Activated CD4-positive, alpha-beta memory T cell treated with anti-CD3 and anti-CD28 coated beads, Interleukin-2, amount 10 ng/mL, durations not matched to agents 7 days and 5 days (primary cell): ENCODE measurements around the gene PDE6H. TPM values are rescaled to one million over a fixed set of nuclear protein-coding genes. Genes with fewer than 3 reads are reported as not detected.
A peak's percentile ranks its signal among the peaks of the same experiment; 100 is the strongest.

Experiments
- CTCF ChIA-PET: fragments of 350-600 bp; sonication (Branson Sonifier 250); formaldehyde crosslinking; loops from one replicate; lab custom pipeline; 2021; ENCODE audit warnings: antibody characterized with exemption, inconsistent platforms; lab: Charles Lee
- POLR2A ChIA-PET: fragments of 350-600 bp; sonication (Branson Sonifier 250); formaldehyde crosslinking; loops from one replicate; lab custom pipeline; 2021; ENCODE audit warnings: antibody characterized with exemption; lab: Charles Lee
- DNase-seq: peaks from one replicate; pipeline ENCODE4 v3.0.0-alpha.2; 2020
- H3K27ac Mint-ChIP-seq: one replicate; pipeline ENCODE4 v1.8.0; 2021; ENCODE audit warnings: mild to moderate bottlenecking, mixed read lengths
- H3K27me3 Mint-ChIP-seq: one replicate; pipeline ENCODE4 v1.8.0; 2021; ENCODE audit warnings: mixed read lengths
- H3K36me3 Mint-ChIP-seq: one replicate; pipeline ENCODE4 v1.8.0; 2021; ENCODE audit warnings: low read depth, mixed read lengths
- H3K4me1 Mint-ChIP-seq: one replicate; pipeline ENCODE4 v1.8.0; 2021; ENCODE audit warnings: mixed read lengths
- H3K4me3 Mint-ChIP-seq: one replicate; pipeline ENCODE4 v1.8.0; 2021; ENCODE audit warnings: mild to moderate bottlenecking, mixed read lengths
- H3K9me3 Mint-ChIP-seq: one replicate; pipeline ENCODE4 v1.8.0; 2021; ENCODE audit warnings: mixed read lengths
- total RNA-seq, 2 experiments: library from RNA; stranded (reverse); gene quantifications; one replicate each; pipeline ENCODE4 v1.2.3, GENCODE V29; 2021

Gene PDE6H
- total RNA-seq, 2 experiments from 2014 or later = not detected

DNA sequence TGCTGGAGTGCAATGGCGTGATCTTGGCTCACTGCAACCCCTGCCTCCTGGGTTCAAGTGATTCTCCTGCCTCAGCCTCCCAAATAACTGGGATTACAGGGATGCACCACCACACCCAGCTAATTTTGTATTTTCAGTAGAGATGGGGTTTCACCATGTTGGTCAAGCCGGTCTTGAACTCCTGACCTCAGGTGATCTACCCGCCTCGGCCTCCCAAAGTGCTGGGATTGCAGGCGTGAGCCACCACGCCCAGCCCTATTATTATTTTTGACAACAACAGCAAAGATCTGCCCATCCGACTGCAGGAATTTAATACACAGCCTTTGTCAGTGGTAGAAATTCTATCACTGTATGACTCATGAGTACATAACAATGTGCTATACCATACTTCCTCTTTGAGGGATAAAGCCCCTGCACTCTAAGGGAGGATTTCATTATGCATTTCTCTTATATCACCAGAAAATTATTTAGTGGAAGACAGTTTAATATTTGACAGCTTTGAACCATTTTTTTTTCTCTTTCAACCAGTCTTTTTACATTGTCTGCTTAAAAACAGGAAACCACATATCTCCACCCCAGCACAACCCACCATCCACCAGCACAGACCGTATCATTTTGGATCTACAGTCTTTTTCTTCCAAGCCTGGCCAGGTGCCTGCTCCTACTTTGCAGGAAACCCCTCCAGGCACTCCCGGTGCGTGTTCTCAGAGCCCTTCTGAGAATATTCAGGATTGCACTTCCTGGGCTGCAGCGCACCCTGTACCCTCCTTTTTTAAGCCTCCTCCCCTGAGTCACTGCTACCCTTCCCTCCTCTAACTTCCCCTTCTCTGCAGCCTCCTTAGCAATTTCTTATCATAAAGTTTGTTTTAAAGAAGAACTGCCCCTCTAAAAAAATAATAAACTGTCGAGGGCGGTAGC lies 12.0 kb upstream of the PDE6H start:
- Mint-ChIP-seq H3K36me3 (peaks cover 55% of the 10 kb centered on the region), H3K4me1 (peaks cover 50% of the 10 kb centered on the region), H3K9me3 (no peaks in the 10 kb centered on the region), H3K4me3 (peak overlapping the region; percentile 96), H3K27ac (peak overlapping the region; percentile 96), H3K27me3 (no peaks in the 10 kb centered on the region)
- ChIA-PET POLR2A (interaction anchor here (1.0 to 8.8 kb wide), 20 partner anchors 9 to 595 kb away, joined by 3 to 123 read pairs (median 9); partner anchors contain the start of genes ATF7IP, C12orf60, ERP27 and WBP11), CTCF (interaction anchor here (0.9 to 1.0 kb wide), 2 partner anchors 12 to 35 kb away, joined by 4 read pairs; no protein-coding TSS in a partner anchor)
- peak; percentile 58 for DNase-seq

DNA sequence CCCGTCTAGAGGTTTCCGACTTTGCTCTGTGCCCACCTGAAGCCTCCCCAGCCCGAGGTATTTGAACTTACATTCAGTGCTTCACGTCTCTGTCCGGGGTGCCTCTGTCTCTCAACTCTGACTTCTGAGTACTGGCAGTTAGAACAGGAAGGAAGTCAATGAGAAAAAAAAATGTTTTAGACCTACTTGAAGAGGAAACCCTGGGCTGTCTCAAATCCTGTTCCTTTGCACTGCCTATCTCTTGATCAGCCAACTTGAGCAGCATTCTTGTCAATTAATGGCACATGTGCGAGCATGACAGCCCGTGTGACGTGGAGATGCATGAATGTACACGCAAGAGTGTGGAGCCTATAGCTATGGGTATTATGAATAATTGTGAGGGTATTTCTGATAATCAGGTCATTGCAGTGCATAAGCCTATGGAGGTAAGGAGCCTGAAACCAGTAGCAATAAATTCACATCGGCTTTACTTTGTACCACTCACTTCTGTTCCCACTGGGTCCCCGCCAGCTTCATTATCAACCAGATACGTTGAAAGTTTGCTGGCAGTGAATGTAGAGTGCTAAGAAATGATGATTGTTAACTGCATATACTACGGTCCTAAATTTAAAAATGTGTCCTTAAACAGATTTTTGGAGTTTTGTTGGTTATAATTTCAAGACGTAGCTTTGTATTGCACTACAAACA lies 11.2 kb upstream of the PDE6H start, which contains the start of gene ARHGDIB:
Gene ARHGDIB, minus strand, starts transcription at position 136 of the 687 bp plus-strand sequence. CDS start 10,889 bp downstream, outside the sequence.
- H3K27ac Mint-ChIP-seq = peak within 1 kb of the TSS; percentile 96
- peak within 1 kb of the TSS; percentile 96 for H3K4me3 Mint-ChIP-seq
- peaks cover 47% of the 10 kb centered on the region for H3K36me3 Mint-ChIP-seq
- ChIA-PET CTCF (interaction anchor here (0.9 to 2.1 kb wide), 4 partner anchors 13 to 191 kb away, joined by 4 to 13 read pairs (median 4); partner anchors contain the start of genes C12orf60 and WBP11), POLR2A (interaction anchor here (0.6 to 8.8 kb wide), 23 partner anchors 10 to 704 kb away, joined by 3 to 123 read pairs (median 6); partner anchors contain the start of genes ATF7IP, C12orf60, ERP27 and PDE6H)
- H3K4me1 Mint-ChIP-seq = peaks cover 41% of the 10 kb centered on the region
- DNase-seq = peak; percentile 89
- no peaks in the 10 kb centered on the region for H3K9me3 Mint-ChIP-seq
- H3K27me3 Mint-ChIP-seq = no peaks in the 10 kb centered on the region

DNA sequence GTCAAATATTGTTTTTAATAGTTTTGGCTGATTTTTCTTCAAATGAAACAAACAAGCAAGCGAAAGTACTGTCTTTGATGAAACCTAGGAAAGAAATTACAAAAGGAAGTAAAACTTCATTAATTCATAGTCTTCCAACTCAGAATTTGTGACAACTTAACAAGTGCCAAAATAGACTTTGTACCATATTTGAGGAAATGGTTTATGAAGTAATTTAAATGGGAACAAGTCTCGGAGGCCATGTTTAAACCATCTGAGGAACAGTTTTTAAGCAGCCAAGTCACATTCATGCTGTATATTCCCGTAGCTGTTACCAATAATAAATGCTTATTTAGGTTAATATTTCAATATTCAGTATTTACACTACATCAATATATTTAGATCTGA lies 10.7 kb upstream of the PDE6H start:
- no peaks in the 10 kb centered on the region for H3K9me3 Mint-ChIP-seq
- no peaks in the 10 kb centered on the region for H3K27me3 Mint-ChIP-seq
- peak overlapping the region; percentile 96 for H3K4me3 Mint-ChIP-seq
- peak overlapping the region; percentile 96 for H3K27ac Mint-ChIP-seq
- peaks cover 36% of the 10 kb centered on the region for H3K4me1 Mint-ChIP-seq
- CTCF ChIA-PET = interaction anchor here (0.9 to 2.1 kb wide), 4 partner anchors 14 to 192 kb away, joined by 4 to 13 read pairs (median 4); partner anchors contain the start of genes C12orf60 and WBP11
- no peak for DNase-seq
- H3K36me3 Mint-ChIP-seq = peaks cover 41% of the 10 kb centered on the region
- POLR2A ChIA-PET = interaction anchor here (0.6 to 8.8 kb wide), 24 partner anchors 10 to 704 kb away, joined by 3 to 123 read pairs (median 6); partner anchors contain the start of genes ATF7IP, C12orf60, ERP27 and PDE6H

DNA sequence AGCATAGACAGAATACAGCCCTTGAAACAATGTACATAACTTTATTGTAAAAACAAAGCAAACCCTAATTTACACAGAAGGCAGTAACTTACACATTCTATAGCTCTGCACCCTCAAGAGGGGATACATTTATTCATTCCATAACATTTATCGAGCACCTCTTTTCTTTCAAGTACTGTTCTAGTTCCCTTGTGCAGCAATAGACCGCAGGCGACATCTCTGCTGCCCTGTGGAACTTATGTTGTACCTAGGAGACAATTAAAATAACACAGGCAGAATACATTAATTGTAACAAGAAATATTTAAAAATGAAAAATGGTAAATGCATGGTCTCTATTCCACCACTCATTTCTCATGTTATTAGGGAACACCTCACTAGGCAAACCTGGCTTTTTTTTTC lies 10.0 kb upstream of the PDE6H start:
- POLR2A ChIA-PET = interaction anchor here (1.1 to 8.8 kb wide), 11 partner anchors 8 to 190 kb away, joined by 3 to 123 read pairs (median 9); partner anchors contain the start of genes C12orf60, PDE6H and WBP11
- H3K9me3 Mint-ChIP-seq = no peaks in the 10 kb centered on the region
- CTCF ChIA-PET = interaction anchor here (1.3 to 2.1 kb wide), 2 partner anchors 160 to 193 kb away, joined by 4 to 13 read pairs; partner anchors contain the start of genes C12orf60 and WBP11
- peak overlapping the region; percentile 96 for H3K27ac Mint-ChIP-seq
- DNase-seq = no peak
- no peaks in the 10 kb centered on the region for H3K27me3 Mint-ChIP-seq
- H3K36me3 Mint-ChIP-seq = peaks cover 35% of the 10 kb centered on the region
- peaks cover 32% of the 10 kb centered on the region for H3K4me1 Mint-ChIP-seq
- H3K4me3 Mint-ChIP-seq = peak overlapping the region; percentile 96

DNA sequence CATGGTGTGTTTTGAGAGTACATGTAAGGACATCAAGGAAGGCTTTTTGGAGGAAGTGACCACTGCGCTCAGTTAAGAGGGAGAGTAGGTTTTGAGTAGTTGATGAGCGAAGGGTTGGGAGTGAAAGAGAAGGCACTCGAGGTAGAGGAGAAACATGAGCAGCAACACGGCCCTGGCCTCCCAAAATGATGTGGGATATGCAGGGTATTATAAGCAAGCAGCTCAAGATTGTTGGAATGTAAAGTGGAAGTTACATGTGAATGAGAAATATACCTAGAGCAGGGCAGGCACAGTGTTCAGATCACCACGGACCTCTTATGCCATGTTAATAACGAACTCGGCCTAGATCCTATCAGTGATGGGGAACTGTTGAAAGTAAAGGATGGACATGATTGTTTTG lies 9.3 kb upstream of the PDE6H start:
- H3K9me3 Mint-ChIP-seq = no peaks in the 10 kb centered on the region
- H3K4me1 Mint-ChIP-seq = peaks cover 27% of the 10 kb centered on the region
- peak overlapping the region; percentile 96 for H3K27ac Mint-ChIP-seq
- peak overlapping the region; percentile 31 for H3K4me3 Mint-ChIP-seq
- H3K27me3 Mint-ChIP-seq = no peaks in the 10 kb centered on the region
- ChIA-PET CTCF (interaction anchor here (2.0 to 2.1 kb wide), 2 partner anchors 33 to 193 kb away, joined by 5 to 13 read pairs; a partner anchor contains a TSS), POLR2A (interaction anchor here (1.1 to 8.8 kb wide), 8 partner anchors 9 to 191 kb away, joined by 3 to 123 read pairs (median 17); partner anchors contain the start of genes C12orf60, PDE6H and WBP11)
- H3K36me3 Mint-ChIP-seq = peaks cover 28% of the 10 kb centered on the region
- no peak for DNase-seq

DNA sequence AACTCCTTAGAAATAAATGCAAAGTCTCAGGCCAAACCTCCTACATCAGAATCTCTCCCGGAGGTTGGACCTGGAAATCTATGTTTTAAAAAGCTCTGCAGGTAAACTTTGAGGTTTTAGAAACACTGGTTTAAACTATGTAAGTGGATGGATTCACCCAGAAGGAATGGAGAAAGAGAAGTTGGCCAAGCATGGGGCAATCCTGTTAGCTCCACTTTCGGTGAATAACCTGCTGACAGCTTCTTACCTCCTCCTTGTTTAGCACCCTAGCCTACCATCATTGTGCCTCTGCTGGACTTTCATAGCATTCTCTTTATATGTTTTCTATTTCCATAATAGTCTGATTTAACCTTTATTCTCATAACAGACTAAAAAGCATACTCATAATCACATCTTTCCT lies 8.4 kb upstream of the PDE6H start:
- ChIA-PET CTCF (interaction anchor here (2.0 kb wide), 1 partner anchor 32 kb away, joined by 5 read pairs; no protein-coding TSS in a partner anchor), POLR2A (interaction anchor here (3.4 to 8.8 kb wide), 3 partner anchors 18 to 192 kb away, joined by 23 to 123 read pairs (median 110); partner anchors contain the start of genes C12orf60 and WBP11)
- peaks cover 2% of the 10 kb centered on the region for H3K9me3 Mint-ChIP-seq
- peaks cover 27% of the 10 kb centered on the region for H3K4me1 Mint-ChIP-seq
- no peak for DNase-seq
- H3K27me3 Mint-ChIP-seq = no peaks in the 10 kb centered on the region
- no peak overlapping the region for H3K4me3 Mint-ChIP-seq
- peaks cover 19% of the 10 kb centered on the region for H3K36me3 Mint-ChIP-seq
- peak overlapping the region; percentile 96 for H3K27ac Mint-ChIP-seq

DNA sequence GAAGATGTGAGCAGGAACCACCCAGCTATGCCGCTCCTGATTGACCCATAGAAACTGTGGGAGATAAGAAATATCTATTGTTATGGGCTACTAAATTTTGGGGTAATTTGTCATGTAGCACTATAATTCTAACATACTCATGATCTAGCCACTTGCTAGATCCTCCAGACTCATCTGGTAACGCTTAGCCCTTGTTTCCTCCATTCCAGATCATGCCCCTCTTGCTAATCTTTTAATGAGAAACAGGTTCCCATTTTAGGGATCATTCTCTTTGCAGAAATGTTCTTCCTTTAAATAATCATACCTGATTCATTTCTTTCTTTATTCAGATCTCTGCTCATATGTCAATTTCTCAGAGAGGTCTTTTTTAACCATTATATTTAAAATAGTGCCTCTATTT lies 7.6 kb upstream of the PDE6H start:
- ChIA-PET POLR2A (interaction anchor here (1.3 to 4.8 kb wide), 2 partner anchors 28 to 193 kb away, joined by 4 to 123 read pairs; a partner anchor contains a TSS), CTCF (interaction anchor here (2.0 kb wide), 1 partner anchor 31 kb away, joined by 5 read pairs; no protein-coding TSS in a partner anchor)
- peaks cover 30% of the 10 kb centered on the region for H3K4me1 Mint-ChIP-seq
- H3K9me3 Mint-ChIP-seq = peaks cover 2% of the 10 kb centered on the region
- H3K27ac Mint-ChIP-seq = no peak overlapping the region
- H3K36me3 Mint-ChIP-seq = peaks cover 14% of the 10 kb centered on the region
- H3K4me3 Mint-ChIP-seq = no peak overlapping the region
- H3K27me3 Mint-ChIP-seq = no peaks in the 10 kb centered on the region
- DNase-seq = no peak

DNA sequence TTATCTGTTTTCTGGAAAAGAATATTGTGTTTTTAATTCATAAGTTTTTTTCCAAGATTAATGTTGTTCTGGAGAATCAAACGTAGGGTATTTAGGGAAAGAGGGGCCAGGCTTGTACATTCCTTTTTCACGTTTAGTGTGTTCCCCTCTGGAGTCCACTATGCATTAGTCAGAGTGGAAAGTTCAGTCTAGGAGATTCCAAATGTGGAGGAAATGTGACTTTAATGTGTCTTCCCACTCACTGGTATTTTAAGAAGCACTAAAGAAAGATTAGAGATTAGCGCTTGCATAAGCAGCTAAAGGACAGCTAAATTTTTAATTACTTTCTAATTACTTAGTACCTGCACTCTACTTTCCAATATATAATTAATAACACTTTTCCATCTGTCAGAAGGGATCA lies 4.4 kb upstream of the PDE6H start:
- H3K27me3 Mint-ChIP-seq = no peaks in the 10 kb centered on the region
- no peak overlapping the region for H3K27ac Mint-ChIP-seq
- peaks cover 2% of the 10 kb centered on the region for H3K9me3 Mint-ChIP-seq
- peaks cover 4% of the 10 kb centered on the region for H3K36me3 Mint-ChIP-seq
- POLR2A ChIA-PET = interaction anchor here (1.3 kb wide), 1 partner anchor 20 kb away, joined by 3 read pairs; no protein-coding TSS in a partner anchor
- DNase-seq = no peak
- no peak overlapping the region for H3K4me3 Mint-ChIP-seq
- CTCF ChIA-PET = no interaction called here
- peaks cover 34% of the 10 kb centered on the region for H3K4me1 Mint-ChIP-seq

DNA sequence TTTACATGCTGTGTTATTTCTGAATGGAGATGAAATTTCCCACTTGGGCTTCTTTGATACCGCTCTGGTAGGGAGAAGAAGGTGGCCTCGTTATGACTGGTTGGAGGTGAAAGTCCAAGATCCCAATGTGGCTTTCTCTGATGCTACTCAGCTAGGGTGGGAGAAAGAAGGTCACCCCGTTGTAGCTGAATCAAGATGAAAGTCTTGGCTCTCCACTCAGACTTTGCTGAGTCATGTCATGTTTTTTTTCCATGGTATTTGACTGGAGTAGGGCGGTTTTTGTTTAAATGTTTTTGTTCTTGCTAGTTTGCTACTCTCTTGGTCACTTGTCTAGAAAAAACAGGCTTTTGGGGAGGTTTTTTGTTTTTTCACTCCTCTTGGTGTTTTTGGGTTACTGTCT lies 2.4 kb upstream of the PDE6H start:
- Mint-ChIP-seq H3K36me3 (peaks cover 4% of the 10 kb centered on the region), H3K4me3 (no peak overlapping the region), H3K27ac (no peak overlapping the region), H3K27me3 (peaks cover 2% of the 10 kb centered on the region), H3K4me1 (peaks cover 17% of the 10 kb centered on the region), H3K9me3 (peaks cover 2% of the 10 kb centered on the region)
- DNase-seq = no peak
- ChIA-PET CTCF (no interaction called here), POLR2A (no interaction called here)

DNA sequence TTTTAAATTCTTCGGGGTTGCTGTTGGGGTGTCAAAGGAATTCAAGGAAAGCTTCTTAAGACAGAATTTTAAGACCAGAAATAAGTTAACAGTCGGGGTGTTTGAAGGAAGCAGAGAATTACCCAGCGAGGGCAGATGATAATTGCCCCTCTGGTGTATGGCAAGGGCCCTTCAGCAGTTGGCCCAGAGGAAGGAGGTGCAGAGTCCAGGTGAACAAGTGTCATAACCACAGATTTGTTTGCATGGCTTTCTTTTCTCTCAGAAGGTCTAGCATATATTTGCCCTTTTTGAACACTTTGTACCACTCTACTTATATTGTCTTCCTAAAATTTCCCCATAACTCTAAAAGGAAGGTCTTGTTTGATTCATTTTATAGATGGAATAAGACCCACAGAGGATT lies 1.8 kb downstream of the PDE6H start:
- ChIA-PET POLR2A (no interaction called here), CTCF (no interaction called here)
- Mint-ChIP-seq H3K27me3 (peaks cover 2% of the 10 kb centered on the region), H3K4me3 (no peak overlapping the region), H3K9me3 (no peaks in the 10 kb centered on the region), H3K36me3 (peaks cover 4% of the 10 kb centered on the region), H3K27ac (no peak overlapping the region), H3K4me1 (peaks cover 32% of the 10 kb centered on the region)
- DNase-seq = no peak

DNA sequence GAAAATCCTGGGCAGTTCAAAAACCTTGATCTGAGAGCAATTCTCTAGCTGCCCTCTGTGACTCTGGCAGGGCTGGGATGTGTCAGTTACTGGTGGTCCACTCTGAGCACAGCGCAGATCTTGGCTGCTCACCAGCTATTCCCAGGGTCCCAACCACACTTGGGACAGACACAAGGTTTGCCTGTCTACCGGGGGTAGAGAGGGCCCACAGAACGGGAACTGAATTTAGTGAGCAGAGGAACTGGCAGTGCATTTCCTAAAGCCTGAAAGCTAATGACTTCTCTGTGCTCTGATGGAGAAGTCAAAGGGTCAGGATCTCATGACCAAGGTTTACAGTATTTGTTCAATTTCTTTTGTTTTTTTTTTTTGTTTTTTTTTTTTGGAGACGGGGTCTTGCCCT lies 2.6 kb downstream of the PDE6H start:
- H3K4me3 Mint-ChIP-seq = no peak overlapping the region
- POLR2A ChIA-PET = interaction anchor here (1.1 kb wide), 1 partner anchor 13 kb away, joined by 4 read pairs; the partner anchor contains the start of gene ARHGDIB
- H3K27ac Mint-ChIP-seq = no peak overlapping the region
- no peak for DNase-seq
- peaks cover 2% of the 10 kb centered on the region for H3K27me3 Mint-ChIP-seq
- H3K4me1 Mint-ChIP-seq = peaks cover 34% of the 10 kb centered on the region
- CTCF ChIA-PET = no interaction called here
- no peaks in the 10 kb centered on the region for H3K9me3 Mint-ChIP-seq
- no peaks in the 10 kb centered on the region for H3K36me3 Mint-ChIP-seq

DNA sequence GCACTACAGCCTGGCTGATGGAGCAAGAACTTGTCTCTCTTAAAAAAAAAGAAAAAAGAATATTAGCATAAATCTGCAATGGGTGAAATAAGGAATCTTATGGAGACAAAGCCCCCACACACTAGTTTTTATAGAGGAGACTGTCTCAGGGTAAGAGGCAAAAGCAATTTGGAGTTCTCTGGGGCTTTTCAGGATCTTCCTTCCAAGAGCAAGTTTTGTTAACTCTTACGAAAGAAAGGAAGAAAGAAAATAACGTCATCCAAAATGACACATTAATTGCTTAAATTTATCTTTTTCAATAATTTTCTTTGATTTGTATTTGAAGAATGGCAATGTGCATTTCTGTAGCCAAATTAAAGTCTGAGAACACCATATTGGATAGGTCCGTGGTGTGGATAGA lies 3.8 kb downstream of the PDE6H start:
- ChIA-PET CTCF (no interaction called here), POLR2A (interaction anchor here (1.8 kb wide), 1 partner anchor 15 kb away, joined by 7 read pairs; the partner anchor contains the start of gene ARHGDIB)
- no peak for DNase-seq
- H3K4me3 Mint-ChIP-seq = no peak overlapping the region
- no peaks in the 10 kb centered on the region for H3K9me3 Mint-ChIP-seq
- peaks cover 4% of the 10 kb centered on the region for H3K36me3 Mint-ChIP-seq
- no peak overlapping the region for H3K27ac Mint-ChIP-seq
- H3K4me1 Mint-ChIP-seq = peaks cover 42% of the 10 kb centered on the region
- H3K27me3 Mint-ChIP-seq = peaks cover 2% of the 10 kb centered on the region
